ENCODE results near the gene RAB40C.

RAB40C gene

GRCh38 chr16:559411-560203 is 30.3 kb upstream of the RAB40C start:
- DNase-seq: no peak

GRCh38 chr16:560204-560700 is 29.6 kb upstream of the RAB40C start, which contains the start of gene PRR35:
Gene PRR35, plus strand, starts transcription at chr16:560394. Its CDS starts 2,901 bp downstream, at chr16:563295.
- no peak for DNase-seq

- DNase-seq: no peak
These were observed 29.0 kb upstream of the RAB40C start for GRCh38 chr16:560701-561412.

GRCh38 chr16:561413-561794 is 28.5 kb upstream of the RAB40C start:
- DNase-seq: no peak

- no peak for DNase-seq
These were observed 27.6 kb upstream of the RAB40C start for GRCh38 chr16:561957-562938.

GRCh38 chr16:563072-563644 is 26.7 kb upstream of the RAB40C start:
- no peak for DNase-seq

GRCh38 chr16:564690-565418 is 25.0 kb upstream of the RAB40C start:
- DNase-seq: no peak

- DNase-seq: no peak
These were observed 24.2 kb upstream of the RAB40C start for GRCh38 chr16:565419-566330.

GRCh38 chr16:566475-567372 is 23.1 kb upstream of the RAB40C start, which contains the start of gene NHLRC4:
Gene NHLRC4, plus strand, starts transcription at chr16:567005. Its CDS starts 1,043 bp downstream, at chr16:568048.
- peak; percentile 75 for DNase-seq

- DNase-seq: no peak
These were observed 22.3 kb upstream of the RAB40C start for GRCh38 chr16:567373-568256.

GRCh38 chr16:568401-569258 is 21.2 kb upstream of the RAB40C start:
- DNase-seq: no peak

- peak; percentile 74 for DNase-seq
These were observed 20.2 kb upstream of the RAB40C start, which contains the start of gene PIGQ for GRCh38 chr16:569445-570254. Gene PIGQ, plus strand, starts transcription at chr16:569968. Its CDS starts 4,107 bp downstream, at chr16:574075.

- DNase-seq: no peak
These were observed 16.8 kb upstream of the RAB40C start for GRCh38 chr16:572865-573650.

- no peak for DNase-seq
These were observed 15.7 kb upstream of the RAB40C start for GRCh38 chr16:574021-574760.

Measured in CD4-positive, alpha-beta T cell treated with Interleukin-6 for 4 hours (primary cell).